HFFc6 (cell line): Measurements from ENCODE around the gene COPZ1. TPM values are rescaled to one million over a fixed set of nuclear protein-coding genes. Genes with fewer than 3 reads are reported as not detected.

Experiments used
- DNase-seq: peaks from one replicate; pipeline ENCODE4 v3.0.0-alpha.2; 2018
- H3K27ac Mint-ChIP-seq: 2 replicates; pipeline ENCODE4 v1.8.0; 2020; ENCODE audit warnings: mild to moderate bottlenecking, mixed read lengths
- H3K27me3 Mint-ChIP-seq: 2 replicates; pipeline ENCODE4 v1.8.0; 2021; ENCODE audit warnings: mild to moderate bottlenecking, moderate library complexity, mixed read lengths; ENCODE audit not compliant: insufficient read depth
- H3K36me3 Mint-ChIP-seq: 2 replicates; pipeline ENCODE4 v1.8.0; 2021; ENCODE audit warnings: low read depth, mixed read lengths
- H3K4me1 Mint-ChIP-seq: 2 replicates; pipeline ENCODE4 v1.8.0; 2020; ENCODE audit warnings: low read depth, mixed read lengths
- H3K4me3 Mint-ChIP-seq: 2 replicates; pipeline ENCODE4 v1.8.0; 2020; ENCODE audit warnings: mild to moderate bottlenecking, moderate library complexity, mixed read lengths
- H3K9me3 Mint-ChIP-seq: 2 replicates; pipeline ENCODE4 v1.8.0; 2020; ENCODE audit warnings: mild to moderate bottlenecking, mixed read lengths
- microRNA-seq: library from miRNA; unstranded; fragments of <30 nt; microRNA quantifications from one replicate; pipeline ENCODE4, GENCODE V29; 2019
- total RNA-seq, 6 experiments: library from RNA; stranded (reverse); fragmentation: NEBNext Ultra II Directional; extraction: Animal tissue kit (Norgen Biotek cat#: 25700); gene quantifications; 2 replicates in 1 of 6; 3 replicates in 5 of 6; pipeline ENCODE4 v1.2.3, GENCODE V29; 2021
- TF ChIP-seq, protein P1 (sequence below): fragments of 200-600 bp; sonication (generic); IDR thresholded peaks from 2 replicates; pipeline ENCODE4 v1.5.0; 2021; ENCODE audit warnings: antibody characterized with exemption, mild to moderate bottlenecking

Gene COPZ1
- total RNA-seq, 6 experiments from 2014 or later, result 178 to 225 (median 200) TPM

DNA sequence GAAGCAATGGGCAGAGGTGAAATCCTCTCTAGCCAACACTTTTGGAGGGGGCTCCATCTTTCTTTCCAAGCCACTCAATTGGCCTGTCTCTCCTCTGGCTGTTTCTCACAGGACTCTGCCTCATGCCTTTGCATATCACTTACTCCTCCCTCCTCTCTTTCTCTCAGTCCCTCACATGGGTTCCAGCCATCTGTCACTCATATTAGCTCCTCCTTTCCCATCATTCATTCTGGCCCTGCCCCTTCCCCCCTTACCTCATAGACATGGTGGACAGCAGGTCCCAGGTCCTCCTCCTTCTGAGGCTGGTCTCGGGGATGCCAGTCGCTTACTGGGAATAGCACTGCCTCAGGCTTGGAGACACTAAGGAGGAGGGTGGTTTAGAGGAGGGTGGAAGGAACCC, 76.2 kb downstream of the COPZ1 start:
- no peaks in the 10 kb centered on the region for H3K9me3 Mint-ChIP-seq
- H3K4me3 Mint-ChIP-seq, result no peak overlapping the region
- H3K27me3 Mint-ChIP-seq, result peaks cover 3% of the 10 kb centered on the region; the same call in 1 of the 2 replicates
- H3K36me3 Mint-ChIP-seq, result peaks cover 45% of the 10 kb centered on the region
- TF ChIP-seq, protein P1, sequence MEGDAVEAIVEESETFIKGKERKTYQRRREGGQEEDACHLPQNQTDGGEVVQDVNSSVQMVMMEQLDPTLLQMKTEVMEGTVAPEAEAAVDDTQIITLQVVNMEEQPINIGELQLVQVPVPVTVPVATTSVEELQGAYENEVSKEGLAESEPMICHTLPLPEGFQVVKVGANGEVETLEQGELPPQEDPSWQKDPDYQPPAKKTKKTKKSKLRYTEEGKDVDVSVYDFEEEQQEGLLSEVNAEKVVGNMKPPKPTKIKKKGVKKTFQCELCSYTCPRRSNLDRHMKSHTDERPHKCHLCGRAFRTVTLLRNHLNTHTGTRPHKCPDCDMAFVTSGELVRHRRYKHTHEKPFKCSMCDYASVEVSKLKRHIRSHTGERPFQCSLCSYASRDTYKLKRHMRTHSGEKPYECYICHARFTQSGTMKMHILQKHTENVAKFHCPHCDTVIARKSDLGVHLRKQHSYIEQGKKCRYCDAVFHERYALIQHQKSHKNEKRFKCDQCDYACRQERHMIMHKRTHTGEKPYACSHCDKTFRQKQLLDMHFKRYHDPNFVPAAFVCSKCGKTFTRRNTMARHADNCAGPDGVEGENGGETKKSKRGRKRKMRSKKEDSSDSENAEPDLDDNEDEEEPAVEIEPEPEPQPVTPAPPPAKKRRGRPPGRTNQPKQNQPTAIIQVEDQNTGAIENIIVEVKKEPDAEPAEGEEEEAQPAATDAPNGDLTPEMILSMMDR, result no peak
- peak overlapping the region; percentile 77 for H3K27ac Mint-ChIP-seq
- H3K4me1 Mint-ChIP-seq, result peaks cover 12% of the 10 kb centered on the region
- no peak for DNase-seq

Small RNA genes lying within 50 kb of the gene (microRNA-seq; reads per million reads assigned to microRNA genes)
- 253 reads per million, percentile 60 among the genes with 10 or more reads in this experiment for gene MIR148B

Other genes starting within 250 kb of the COPZ1 start
- 10 to 100 TPM; 21.4 to 28.4 (median 26.1) TPM for gene SMUG1, start 136.1 kb upstream of the COPZ1 start, total RNA-seq
- 100 to 1,000 TPM in 4 of 6 experiments, 10 to 100 TPM in 2; 76.8 to 128 (median 117) TPM for gene CBX5, start 45.0 kb upstream of the COPZ1 start, total RNA-seq
- 1,000 to 10,000 TPM in 3 of 6 experiments, 100 to 1,000 TPM in 3; 768 to 1,141 (median 1,018) TPM for gene HNRNPA1, start 44.4 kb upstream of the COPZ1 start, total RNA-seq
- gene NFE2, start 24.1 kb upstream of the COPZ1 start, total RNA-seq, result under 1 TPM; 0.21 to 0.59 (median 0.32) TPM
- gene GPR84, start 39.4 kb downstream of the COPZ1 start, total RNA-seq, result not detected
- gene ZNF385A, start 59.6 kb downstream of the COPZ1 start, total RNA-seq, result 1 to 10 TPM; 4.0 to 7.4 (median 6.1) TPM
- 100 to 1,000 TPM; 261 to 355 (median 329) TPM for gene ITGA5, start 94.1 kb downstream of the COPZ1 start, total RNA-seq
- not detected for gene GTSF1, start 148.5 kb downstream of the COPZ1 start, total RNA-seq
- gene NCKAP1L, start 172.6 kb downstream of the COPZ1 start, total RNA-seq, result under 1 TPM in 4 of 6 experiments, not detected in 2; 0.03 to 0.14 (median 0.08) TPM
- not detected for gene PDE1B, start 224.5 kb downstream of the COPZ1 start, total RNA-seq